Fibroblast of skin of back (primary cell): Measurements from ENCODE around the gene PIBF1.
A peak's percentile ranks its signal among the peaks of the same experiment; 100 is the strongest.
"Not testable (repeated sequence)": the region's sequence is repeated elsewhere in the genome, so short reads cannot be mapped to it uniquely, and the experiment has no call there.

Experiments used
- DNase-seq: peaks from one replicate; pipeline ENCODE4 v3.0.0-alpha.2; 2013

PIBF1 gene

GRCh38 chr13:72823081-72823480, 41.1 kb downstream of the PIBF1 start:
- no peak for DNase-seq

- no peak for DNase-seq
These were observed 41.8 kb downstream of the PIBF1 start for GRCh38 chr13:72823724-72824123.

GRCh38 chr13:72834601-72835000, 52.7 kb downstream of the PIBF1 start:
- peak; percentile 74 for DNase-seq

GRCh38 chr13:72839831-72840426, 58.0 kb downstream of the PIBF1 start:
- peak; percentile 44 for DNase-seq

GRCh38 chr13:72842991-72843390, 61.1 kb downstream of the PIBF1 start:
- DNase-seq: no peak

- DNase-seq: not testable (repeated sequence)
These were observed 63.2 kb downstream of the PIBF1 start for GRCh38 chr13:72845148-72845547.

- DNase-seq: peak; percentile 7
These were observed 67.6 kb downstream of the PIBF1 start for GRCh38 chr13:72849571-72849970.

GRCh38 chr13:72850959-72851677, 69.2 kb downstream of the PIBF1 start:
- no peak for DNase-seq

- no peak for DNase-seq
These were observed 69.7 kb downstream of the PIBF1 start for GRCh38 chr13:72851678-72852014.

GRCh38 chr13:72852207-72852606, 70.3 kb downstream of the PIBF1 start:
- DNase-seq: no peak

- DNase-seq: no peak
These were observed 71.1 kb downstream of the PIBF1 start for GRCh38 chr13:72853000-72853399.

GRCh38 chr13:72864142-72865011, 82.4 kb downstream of the PIBF1 start:
- DNase-seq: peak; percentile 35

- no peak for DNase-seq
These were observed 86.3 kb downstream of the PIBF1 start for GRCh38 chr13:72868229-72868628.

- no peak for DNase-seq
These were observed 93.3 kb downstream of the PIBF1 start for GRCh38 chr13:72875233-72875632.

- no peak for DNase-seq
These were observed 102.2 kb downstream of the PIBF1 start for GRCh38 chr13:72884101-72884500.

GRCh38 chr13:72886272-72887067, 104.5 kb downstream of the PIBF1 start:
- DNase-seq: peak; percentile 28

- no peak for DNase-seq
These were observed 107.6 kb downstream of the PIBF1 start for GRCh38 chr13:72889495-72889894.

- no peak for DNase-seq
These were observed 108.6 kb downstream of the PIBF1 start for GRCh38 chr13:72890546-72890945.

GRCh38 chr13:72891423-72891822, 109.5 kb downstream of the PIBF1 start:
- no peak for DNase-seq

GRCh38 chr13:72896869-72897268, 114.9 kb downstream of the PIBF1 start:
- no peak for DNase-seq

- not testable (repeated sequence) for DNase-seq
These were observed 119.6 kb downstream of the PIBF1 start for GRCh38 chr13:72901546-72901945.

- no peak for DNase-seq
These were observed 126.5 kb downstream of the PIBF1 start for GRCh38 chr13:72908416-72908815.

- DNase-seq: no peak
These were observed 130.0 kb downstream of the PIBF1 start for GRCh38 chr13:72911981-72912380.
